ENCODE results near the gene CDC42EP1.

DNA sequence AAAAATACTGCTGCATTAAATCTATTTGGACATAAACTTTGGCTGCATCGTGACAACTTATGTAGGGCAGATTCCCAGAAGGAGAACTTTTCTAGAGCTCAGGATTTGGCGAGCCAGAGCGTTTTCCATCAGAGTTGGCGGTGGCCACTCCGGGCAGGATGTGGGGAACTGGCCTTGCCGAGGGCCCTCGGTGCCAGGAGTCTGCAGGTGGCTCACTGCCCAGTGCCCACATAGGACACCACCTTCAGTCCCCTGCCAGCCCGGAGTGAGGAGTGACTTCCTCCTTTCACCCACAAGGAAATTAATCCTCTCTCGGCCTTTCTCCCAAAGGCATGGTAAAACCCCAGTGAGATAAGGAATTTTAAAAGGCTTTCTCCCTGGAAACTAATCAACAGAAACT is 21.2 kb downstream of the CDC42EP1 start:
- no peak for TF ChIP-seq POLR2A (IDR thresholded peaks at IDR 0.05; ENCODE audit: low read length)
- no peak for TF ChIP-seq GATA1 (IDR thresholded peaks at IDR 0.05; ENCODE audit: low read depth, low read length)

Measured in erythroblast (primary cell).